ENCODE measurements around the gene ATAT1. TPM values are rescaled to one million over a fixed set of nuclear protein-coding genes. Genes with fewer than 3 reads are reported as not detected.

Gene ATAT1
- total RNA-seq, 1 experiment from 2014 or later, result 19.3 TPM

DNA sequence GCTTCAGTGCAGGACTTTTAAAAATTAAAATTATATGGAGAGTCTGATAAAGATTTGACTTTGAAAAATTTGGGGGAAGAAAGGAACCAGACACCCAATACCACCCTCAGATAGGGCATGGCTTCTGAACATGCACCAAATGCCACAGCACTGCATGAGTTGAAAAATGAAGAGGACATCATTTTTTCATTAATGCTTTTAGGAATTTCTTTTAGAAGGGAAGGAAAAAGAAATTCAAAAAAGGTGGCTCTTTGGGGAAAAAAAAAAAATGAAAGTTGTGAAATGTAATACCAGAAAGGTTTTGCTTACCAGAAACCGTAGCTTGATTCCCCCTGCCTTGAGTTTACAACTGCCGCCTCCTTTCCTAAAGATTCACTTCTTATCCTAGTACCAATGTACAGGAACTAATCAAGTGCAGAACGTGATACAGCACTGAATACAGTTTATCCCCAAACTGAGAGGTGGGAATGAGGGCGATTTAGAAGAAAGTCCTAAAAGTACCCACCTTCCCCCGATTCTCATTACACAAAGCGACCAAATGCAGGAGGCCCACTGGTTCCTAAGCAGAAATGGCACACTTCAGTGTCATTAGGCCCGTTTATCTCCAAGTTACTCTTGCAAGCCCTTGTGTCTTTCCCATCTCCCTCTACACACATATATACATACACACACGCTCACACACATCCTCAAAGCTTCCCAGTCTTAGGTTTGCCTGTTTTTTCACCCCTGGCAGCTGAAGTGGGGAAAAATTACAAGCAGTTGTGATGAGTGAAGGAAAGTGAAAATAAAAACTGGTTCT is 12.4 kb upstream of the ATAT1 start:
- peak overlapping the region; percentile 96 for H3K4me3 Mint-ChIP-seq
- H3K36me3 Mint-ChIP-seq, result peaks cover 55% of the 10 kb centered on the region
- ChIA-PET POLR2A (interaction anchor here (0.6 to 3.2 kb wide), 18 partner anchors 8 to 538 kb away, joined by 3 to 33 read pairs (median 5); partner anchors contain the start of genes ATAT1, DHX16, FLOT1 and MDC1), CTCF (interaction anchor here (0.6 to 4.1 kb wide), 9 partner anchors 12 to 532 kb away, joined by 3 to 15 read pairs (median 5); partner anchors contain the start of gene DHX16)
- no peaks in the 10 kb centered on the region; the same call in 1 of the 2 replicates for H3K27me3 Mint-ChIP-seq (ENCODE audit: low read depth)
- H3K4me1 Mint-ChIP-seq, result peaks cover 42% of the 10 kb centered on the region
- no peak for ATAC-seq
- H3K27ac Mint-ChIP-seq, result peak overlapping the region; percentile 100
- H3K9me3 Mint-ChIP-seq, result no peaks in the 10 kb centered on the region
- no peak for DNase-seq (ENCODE audit: low spot score)
- TF ChIP-seq CREB1 (CRISPR knock-in tag; IDR thresholded peaks at IDR 0.05), result no peak
- no peak for TF ChIP-seq RELA (CRISPR knock-in tag; IDR thresholded peaks at IDR 0.05; ENCODE audit: borderline replicate concordance)
- TF ChIP-seq SMAD3 (CRISPR knock-in tag; IDR thresholded peaks at IDR 0.05; ENCODE audit: borderline replicate concordance), result no peak
- TF ChIP-seq, protein P1, sequence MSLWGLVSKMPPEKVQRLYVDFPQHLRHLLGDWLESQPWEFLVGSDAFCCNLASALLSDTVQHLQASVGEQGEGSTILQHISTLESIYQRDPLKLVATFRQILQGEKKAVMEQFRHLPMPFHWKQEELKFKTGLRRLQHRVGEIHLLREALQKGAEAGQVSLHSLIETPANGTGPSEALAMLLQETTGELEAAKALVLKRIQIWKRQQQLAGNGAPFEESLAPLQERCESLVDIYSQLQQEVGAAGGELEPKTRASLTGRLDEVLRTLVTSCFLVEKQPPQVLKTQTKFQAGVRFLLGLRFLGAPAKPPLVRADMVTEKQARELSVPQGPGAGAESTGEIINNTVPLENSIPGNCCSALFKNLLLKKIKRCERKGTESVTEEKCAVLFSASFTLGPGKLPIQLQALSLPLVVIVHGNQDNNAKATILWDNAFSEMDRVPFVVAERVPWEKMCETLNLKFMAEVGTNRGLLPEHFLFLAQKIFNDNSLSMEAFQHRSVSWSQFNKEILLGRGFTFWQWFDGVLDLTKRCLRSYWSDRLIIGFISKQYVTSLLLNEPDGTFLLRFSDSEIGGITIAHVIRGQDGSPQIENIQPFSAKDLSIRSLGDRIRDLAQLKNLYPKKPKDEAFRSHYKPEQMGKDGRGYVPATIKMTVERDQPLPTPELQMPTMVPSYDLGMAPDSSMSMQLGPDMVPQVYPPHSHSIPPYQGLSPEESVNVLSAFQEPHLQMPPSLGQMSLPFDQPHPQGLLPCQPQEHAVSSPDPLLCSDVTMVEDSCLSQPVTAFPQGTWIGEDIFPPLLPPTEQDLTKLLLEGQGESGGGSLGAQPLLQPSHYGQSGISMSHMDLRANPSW (CRISPR knock-in tag; conservative IDR thresholded peaks at IDR 0.05; ENCODE audit: low read depth), result no peak
- TF ChIP-seq, protein P2, sequence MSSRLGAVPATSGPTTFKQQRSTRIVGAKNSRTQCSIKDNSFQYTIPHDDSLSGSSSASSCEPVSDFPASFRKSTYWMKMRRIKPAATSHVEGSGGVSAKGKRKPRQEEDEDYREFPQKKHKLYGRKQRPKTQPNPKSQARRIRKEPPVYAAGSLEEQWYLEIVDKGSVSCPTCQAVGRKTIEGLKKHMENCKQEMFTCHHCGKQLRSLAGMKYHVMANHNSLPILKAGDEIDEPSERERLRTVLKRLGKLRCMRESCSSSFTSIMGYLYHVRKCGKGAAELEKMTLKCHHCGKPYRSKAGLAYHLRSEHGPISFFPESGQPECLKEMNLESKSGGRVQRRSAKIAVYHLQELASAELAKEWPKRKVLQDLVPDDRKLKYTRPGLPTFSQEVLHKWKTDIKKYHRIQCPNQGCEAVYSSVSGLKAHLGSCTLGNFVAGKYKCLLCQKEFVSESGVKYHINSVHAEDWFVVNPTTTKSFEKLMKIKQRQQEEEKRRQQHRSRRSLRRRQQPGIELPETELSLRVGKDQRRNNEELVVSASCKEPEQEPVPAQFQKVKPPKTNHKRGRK (CRISPR knock-in tag; IDR thresholded peaks at IDR 0.05; ENCODE audit: borderline replicate concordance), result no peak
- no peak for TF ChIP-seq GABPB1 (CRISPR knock-in tag; IDR thresholded peaks at IDR 0.05)
- TF ChIP-seq, protein P3, sequence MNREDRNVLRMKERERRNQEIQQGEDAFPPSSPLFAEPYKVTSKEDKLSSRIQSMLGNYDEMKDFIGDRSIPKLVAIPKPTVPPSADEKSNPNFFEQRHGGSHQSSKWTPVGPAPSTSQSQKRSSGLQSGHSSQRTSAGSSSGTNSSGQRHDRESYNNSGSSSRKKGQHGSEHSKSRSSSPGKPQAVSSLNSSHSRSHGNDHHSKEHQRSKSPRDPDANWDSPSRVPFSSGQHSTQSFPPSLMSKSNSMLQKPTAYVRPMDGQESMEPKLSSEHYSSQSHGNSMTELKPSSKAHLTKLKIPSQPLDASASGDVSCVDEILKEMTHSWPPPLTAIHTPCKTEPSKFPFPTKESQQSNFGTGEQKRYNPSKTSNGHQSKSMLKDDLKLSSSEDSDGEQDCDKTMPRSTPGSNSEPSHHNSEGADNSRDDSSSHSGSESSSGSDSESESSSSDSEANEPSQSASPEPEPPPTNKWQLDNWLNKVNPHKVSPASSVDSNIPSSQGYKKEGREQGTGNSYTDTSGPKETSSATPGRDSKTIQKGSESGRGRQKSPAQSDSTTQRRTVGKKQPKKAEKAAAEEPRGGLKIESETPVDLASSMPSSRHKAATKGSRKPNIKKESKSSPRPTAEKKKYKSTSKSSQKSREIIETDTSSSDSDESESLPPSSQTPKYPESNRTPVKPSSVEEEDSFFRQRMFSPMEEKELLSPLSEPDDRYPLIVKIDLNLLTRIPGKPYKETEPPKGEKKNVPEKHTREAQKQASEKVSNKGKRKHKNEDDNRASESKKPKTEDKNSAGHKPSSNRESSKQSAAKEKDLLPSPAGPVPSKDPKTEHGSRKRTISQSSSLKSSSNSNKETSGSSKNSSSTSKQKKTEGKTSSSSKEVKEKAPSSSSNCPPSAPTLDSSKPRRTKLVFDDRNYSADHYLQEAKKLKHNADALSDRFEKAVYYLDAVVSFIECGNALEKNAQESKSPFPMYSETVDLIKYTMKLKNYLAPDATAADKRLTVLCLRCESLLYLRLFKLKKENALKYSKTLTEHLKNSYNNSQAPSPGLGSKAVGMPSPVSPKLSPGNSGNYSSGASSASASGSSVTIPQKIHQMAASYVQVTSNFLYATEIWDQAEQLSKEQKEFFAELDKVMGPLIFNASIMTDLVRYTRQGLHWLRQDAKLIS (CRISPR knock-in tag; IDR thresholded peaks at IDR 0.05; ENCODE audit: borderline replicate concordance), result no peak
- TF ChIP-seq, protein P4, sequence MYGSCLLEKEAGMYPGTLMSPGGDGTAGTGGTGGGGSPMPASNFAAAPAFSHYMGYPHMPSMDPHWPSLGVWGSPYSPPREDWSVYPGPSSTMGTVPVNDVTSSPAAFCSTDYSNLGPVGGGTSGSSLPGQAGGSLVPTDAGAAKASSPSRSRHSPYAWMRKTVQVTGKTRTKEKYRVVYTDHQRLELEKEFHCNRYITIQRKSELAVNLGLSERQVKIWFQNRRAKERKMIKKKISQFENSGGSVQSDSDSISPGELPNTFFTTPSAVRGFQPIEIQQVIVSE (CRISPR knock-in tag; IDR thresholded peaks at IDR 0.05; ENCODE audit: borderline replicate concordance), result no peak
- 0 out of 2 replicates have a peak, but pooled peaks have one; percentile 16 for TF ChIP-seq MYBL2 (CRISPR knock-in tag; IDR thresholded peaks at IDR 0.05)
- TF ChIP-seq, protein P5, sequence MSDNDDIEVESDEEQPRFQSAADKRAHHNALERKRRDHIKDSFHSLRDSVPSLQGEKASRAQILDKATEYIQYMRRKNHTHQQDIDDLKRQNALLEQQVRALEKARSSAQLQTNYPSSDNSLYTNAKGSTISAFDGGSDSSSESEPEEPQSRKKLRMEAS (CRISPR knock-in tag; IDR thresholded peaks at IDR 0.05), result no peak
- TF ChIP-seq, protein P6, sequence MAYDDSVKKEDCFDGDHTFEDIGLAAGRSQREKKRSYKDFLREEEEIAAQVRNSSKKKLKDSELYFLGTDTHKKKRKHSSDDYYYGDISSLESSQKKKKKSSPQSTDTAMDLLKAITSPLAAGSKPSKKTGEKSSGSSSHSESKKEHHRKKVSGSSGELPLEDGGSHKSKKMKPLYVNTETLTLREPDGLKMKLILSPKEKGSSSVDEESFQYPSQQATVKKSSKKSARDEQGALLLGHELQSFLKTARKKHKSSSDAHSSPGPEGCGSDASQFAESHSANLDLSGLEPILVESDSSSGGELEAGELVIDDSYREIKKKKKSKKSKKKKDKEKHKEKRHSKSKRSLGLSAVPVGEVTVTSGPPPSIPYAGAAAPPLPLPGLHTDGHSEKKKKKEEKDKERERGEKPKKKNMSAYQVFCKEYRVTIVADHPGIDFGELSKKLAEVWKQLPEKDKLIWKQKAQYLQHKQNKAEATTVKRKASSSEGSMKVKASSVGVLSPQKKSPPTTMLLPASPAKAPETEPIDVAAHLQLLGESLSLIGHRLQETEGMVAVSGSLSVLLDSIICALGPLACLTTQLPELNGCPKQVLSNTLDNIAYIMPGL (CRISPR knock-in tag; IDR thresholded peaks at IDR 0.05), result no peak
- TF ChIP-seq ETV6 (CRISPR knock-in tag; IDR thresholded peaks at IDR 0.05), result no peak
- TF ChIP-seq NR1H2 (CRISPR knock-in tag; IDR thresholded peaks at IDR 0.05), result no peak
- TF ChIP-seq, protein P7, sequence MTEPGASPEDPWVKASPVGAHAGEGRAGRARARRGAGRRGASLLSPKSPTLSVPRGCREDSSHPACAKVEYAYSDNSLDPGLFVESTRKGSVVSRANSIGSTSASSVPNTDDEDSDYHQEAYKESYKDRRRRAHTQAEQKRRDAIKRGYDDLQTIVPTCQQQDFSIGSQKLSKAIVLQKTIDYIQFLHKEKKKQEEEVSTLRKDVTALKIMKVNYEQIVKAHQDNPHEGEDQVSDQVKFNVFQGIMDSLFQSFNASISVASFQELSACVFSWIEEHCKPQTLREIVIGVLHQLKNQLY (CRISPR knock-in tag; IDR thresholded peaks at IDR 0.05), result no peak
- no peak for TF ChIP-seq ZBTB21 (CRISPR knock-in tag; IDR thresholded peaks at IDR 0.05; ENCODE audit: borderline replicate concordance)
- TF ChIP-seq KAT7 (CRISPR knock-in tag; IDR thresholded peaks at IDR 0.05; ENCODE audit: borderline replicate concordance), result no peak
- TF ChIP-seq, protein P8, sequence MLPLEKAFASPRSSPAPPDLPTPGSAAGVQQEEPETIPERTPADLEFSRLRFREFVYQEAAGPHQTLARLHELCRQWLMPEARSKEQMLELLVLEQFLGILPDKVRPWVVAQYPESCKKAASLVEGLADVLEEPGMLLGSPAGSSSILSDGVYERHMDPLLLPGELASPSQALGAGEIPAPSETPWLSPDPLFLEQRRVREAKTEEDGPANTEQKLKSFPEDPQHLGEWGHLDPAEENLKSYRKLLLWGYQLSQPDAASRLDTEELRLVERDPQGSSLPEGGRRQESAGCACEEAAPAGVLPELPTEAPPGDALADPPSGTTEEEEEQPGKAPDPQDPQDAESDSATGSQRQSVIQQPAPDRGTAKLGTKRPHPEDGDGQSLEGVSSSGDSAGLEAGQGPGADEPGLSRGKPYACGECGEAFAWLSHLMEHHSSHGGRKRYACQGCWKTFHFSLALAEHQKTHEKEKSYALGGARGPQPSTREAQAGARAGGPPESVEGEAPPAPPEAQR (CRISPR knock-in tag; IDR thresholded peaks at IDR 0.05), result no peak
- no peak for TF ChIP-seq ZNF317 (CRISPR knock-in tag; IDR thresholded peaks at IDR 0.05; ENCODE audit: borderline replicate concordance, low read depth)
- TF ChIP-seq NFE2L1 (CRISPR knock-in tag; IDR thresholded peaks at IDR 0.05), result no peak
- TF ChIP-seq JAZF1 (CRISPR knock-in tag; IDR thresholded peaks at IDR 0.05), result no peak
- peak; percentile 80; the same call in 1 of the 2 replicates for TF ChIP-seq EMX1 (CRISPR knock-in tag; IDR thresholded peaks at IDR 0.05)
- TF ChIP-seq, protein P9, sequence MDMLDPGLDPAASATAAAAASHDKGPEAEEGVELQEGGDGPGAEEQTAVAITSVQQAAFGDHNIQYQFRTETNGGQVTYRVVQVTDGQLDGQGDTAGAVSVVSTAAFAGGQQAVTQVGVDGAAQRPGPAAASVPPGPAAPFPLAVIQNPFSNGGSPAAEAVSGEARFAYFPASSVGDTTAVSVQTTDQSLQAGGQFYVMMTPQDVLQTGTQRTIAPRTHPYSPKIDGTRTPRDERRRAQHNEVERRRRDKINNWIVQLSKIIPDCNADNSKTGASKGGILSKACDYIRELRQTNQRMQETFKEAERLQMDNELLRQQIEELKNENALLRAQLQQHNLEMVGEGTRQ (CRISPR knock-in tag; IDR thresholded peaks at IDR 0.05), result no peak

Measured in WTC11 (cell line).